NCI-H2029 treated with DMSO at 0.1 percent for 48 hours (cell line): ENCODE measurements around the gene SNAP25.

Experiments used
- DNase-seq: peaks from one replicate; lab custom pipeline; 2025; lab: John Stamatoyannopoulos, UW

SNAP25 gene

DNA sequence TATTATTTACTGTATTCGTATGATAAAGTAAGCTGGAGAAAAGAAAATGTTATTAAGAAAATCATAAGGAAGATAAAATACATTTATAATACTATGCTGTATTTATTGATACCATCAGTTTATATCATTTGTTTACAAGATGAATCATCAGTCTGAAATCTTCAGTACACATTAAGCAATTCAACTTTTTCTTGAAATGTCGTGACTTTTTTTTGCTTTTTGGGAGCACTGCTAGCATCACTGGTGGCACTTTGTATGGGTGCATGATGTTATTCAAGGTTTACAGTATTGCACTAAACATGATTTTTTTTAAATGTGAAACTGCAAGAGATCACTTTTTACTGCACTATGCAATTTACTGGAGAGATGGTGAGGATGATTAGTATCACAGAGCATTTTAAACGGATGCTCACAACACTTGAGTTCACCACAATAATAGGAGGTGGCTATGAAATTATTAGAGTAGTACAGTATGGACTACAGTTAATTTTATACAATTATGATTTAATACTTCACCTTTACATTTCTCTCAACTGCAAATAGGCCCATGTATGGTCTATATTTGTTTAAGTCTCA, 85.9 kb downstream of the SNAP25 start:
- no peak for DNase-seq

DNA sequence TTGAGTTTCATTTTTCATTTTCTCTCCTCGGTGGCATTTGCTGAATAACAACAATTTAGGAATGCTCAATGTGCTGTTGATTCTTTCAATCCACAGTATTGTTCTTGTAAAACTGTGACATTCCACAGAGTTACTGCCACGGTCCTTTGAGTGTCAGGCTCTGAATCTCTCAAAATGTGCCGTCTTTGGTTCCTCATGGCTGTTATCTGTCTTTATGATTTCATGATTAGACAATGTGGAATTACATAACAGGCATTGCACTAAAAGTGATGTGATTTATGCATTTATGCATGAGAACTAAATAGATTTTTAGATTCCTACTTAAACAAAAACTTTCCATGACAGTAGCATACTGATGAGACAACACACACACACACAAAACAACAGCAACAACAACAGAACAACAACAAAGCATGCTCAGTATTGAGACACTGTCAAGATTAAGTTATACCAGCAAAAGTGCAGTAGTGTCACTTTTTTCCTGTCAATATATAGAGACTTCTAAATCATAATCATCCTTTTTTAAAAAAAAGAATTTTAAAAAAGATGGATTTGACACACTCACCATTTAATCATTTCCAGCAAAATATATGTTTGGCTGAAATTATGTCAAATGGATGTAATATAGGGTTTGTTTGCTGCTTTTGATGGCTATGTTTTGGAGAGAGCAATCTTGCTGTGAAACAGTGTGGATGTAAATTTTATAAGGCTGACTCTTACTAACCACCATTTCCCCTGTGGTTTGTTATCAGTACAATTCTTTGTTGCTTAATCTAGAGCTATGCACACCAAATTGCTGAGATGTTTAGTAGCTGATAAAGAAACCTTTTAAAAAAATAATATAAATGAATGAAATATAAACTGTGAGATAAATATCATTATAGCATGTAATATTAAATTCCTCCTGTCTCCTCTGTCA, 88.1 kb downstream of the SNAP25 start:
- no peak for DNase-seq

GRCh38 chr20:10307359-10307735, 88.7 kb downstream of the SNAP25 start:
- no peak for DNase-seq

DNA sequence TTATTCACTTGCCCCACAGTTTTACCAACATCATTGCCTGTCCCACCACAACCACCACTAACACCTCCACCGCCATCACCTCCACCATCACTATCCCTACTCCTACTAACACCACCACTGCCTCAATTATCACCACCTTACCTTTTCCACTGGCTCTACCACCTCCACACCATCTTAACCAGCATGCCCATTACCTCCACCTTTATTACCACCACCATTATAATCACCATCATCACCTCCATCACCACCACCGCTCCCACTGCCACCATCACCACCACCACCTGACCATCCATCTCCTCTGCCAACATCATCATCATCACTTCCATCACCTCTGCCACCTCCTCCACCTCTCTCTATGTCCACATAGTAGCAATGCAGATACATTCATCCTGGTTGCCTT, 90.0 kb downstream of the SNAP25 start:
- no peak for DNase-seq

DNA sequence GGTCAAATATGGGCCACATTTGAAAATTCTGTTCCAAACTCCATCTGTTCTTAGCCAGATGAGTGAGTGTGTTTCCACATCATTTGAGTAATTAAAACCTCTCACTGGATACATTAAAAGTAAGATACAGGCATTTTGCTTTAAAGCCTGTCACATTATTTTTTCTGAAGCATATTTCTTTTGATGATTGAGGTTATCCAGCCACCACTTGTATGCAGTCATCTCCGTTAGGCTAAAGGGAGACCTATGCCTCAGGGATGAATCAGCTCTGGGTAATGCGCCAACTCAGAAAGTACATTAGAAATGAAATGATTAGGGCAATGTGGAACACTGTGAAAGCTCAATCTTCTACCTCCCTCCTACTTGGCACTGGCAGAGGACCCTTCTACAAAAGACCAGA, 90.7 kb downstream of the SNAP25 start:
- DNase-seq = no peak

DNA sequence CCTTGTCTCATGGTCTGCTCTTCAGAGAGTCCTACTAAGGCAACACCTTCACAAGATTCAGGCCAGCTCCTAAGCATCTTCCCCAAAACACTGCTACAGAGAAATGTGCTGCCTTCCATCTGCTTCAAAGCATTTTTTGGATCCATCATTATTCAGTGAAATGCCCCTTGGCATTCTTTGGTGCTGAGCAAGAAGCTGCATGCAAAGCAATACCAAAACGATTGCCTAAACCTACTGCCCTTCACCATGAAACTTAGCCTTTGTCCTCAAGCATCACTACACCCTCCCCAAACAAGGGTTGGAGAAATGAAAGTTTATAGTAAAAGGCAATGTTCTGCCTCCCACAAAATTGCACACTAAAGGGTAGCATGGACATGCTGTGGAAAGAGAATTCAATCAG, 93.5 kb downstream of the SNAP25 start:
- no peak for DNase-seq

- DNase-seq = no peak
Measured at GRCh38 chr20:10313215-10313614, 94.6 kb downstream of the SNAP25 start.

DNA sequence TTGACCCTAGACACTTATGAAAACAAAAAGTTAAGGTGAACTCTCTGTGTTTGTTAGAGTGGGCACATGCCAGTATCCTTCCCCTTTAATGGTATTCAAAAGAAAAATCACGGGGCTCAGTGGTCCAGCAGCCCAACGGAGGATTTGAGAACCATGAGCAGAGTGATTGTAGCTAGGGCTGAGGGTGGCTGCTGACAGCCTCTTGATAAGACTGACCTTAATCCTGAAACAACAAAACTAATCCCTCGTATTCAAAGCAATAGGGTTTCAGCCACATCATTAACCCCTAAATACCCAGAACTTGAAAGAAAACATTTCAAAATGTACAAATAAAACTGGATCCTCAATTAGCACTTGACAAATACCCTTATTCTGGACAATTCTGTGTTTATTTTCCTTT, 95.1 kb downstream of the SNAP25 start:
- no peak for DNase-seq

DNA sequence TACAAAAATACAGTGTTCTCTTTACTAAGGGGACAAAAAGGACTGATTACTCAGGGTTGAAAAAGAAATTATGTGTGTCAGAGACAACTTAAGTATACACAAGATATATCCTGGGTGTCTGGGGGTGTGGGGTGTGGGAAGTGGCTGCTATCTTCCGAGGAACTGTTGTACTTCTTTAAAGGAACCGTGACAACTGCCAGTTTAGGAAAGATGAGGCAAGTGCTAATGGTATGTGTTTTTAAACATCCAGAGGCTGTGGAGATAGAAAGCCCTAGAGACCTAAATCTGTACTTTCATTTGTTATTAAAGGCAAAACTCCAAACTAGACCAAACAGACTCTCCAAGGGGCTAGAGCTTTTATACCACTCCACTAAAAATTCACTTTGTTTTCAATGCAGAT, 95.6 kb downstream of the SNAP25 start:
- DNase-seq = no peak

GRCh38 chr20:10315138-10315537, 96.5 kb downstream of the SNAP25 start:
- no peak for DNase-seq

- no peak for DNase-seq
Measured at GRCh38 chr20:10316582-10316981, 98.0 kb downstream of the SNAP25 start.

- DNase-seq = no peak
Measured at GRCh38 chr20:10318291-10319024, 99.8 kb downstream of the SNAP25 start.

DNA sequence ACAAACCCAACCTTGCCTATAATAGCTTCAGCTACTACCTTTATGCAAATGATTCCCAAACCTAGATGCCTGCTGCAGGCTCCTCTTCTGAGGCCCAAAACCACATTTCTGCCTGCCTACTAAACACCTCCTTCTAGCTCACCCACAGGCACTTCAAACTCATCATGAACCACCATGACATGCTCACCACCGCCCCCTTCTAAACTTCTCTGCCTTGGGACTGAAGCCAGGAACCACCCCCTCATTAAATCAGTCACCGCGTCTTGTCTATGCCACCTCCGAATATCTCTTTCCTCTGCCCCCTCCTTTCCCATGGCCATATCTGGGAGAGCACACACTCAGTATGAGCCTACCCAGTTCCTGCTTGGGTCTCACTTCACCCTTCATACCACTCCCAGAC, 101.2 kb downstream of the SNAP25 start:
- DNase-seq = no peak

- DNase-seq = no peak
Measured at GRCh38 chr20:10321138-10321717, 102.6 kb downstream of the SNAP25 start.

DNA sequence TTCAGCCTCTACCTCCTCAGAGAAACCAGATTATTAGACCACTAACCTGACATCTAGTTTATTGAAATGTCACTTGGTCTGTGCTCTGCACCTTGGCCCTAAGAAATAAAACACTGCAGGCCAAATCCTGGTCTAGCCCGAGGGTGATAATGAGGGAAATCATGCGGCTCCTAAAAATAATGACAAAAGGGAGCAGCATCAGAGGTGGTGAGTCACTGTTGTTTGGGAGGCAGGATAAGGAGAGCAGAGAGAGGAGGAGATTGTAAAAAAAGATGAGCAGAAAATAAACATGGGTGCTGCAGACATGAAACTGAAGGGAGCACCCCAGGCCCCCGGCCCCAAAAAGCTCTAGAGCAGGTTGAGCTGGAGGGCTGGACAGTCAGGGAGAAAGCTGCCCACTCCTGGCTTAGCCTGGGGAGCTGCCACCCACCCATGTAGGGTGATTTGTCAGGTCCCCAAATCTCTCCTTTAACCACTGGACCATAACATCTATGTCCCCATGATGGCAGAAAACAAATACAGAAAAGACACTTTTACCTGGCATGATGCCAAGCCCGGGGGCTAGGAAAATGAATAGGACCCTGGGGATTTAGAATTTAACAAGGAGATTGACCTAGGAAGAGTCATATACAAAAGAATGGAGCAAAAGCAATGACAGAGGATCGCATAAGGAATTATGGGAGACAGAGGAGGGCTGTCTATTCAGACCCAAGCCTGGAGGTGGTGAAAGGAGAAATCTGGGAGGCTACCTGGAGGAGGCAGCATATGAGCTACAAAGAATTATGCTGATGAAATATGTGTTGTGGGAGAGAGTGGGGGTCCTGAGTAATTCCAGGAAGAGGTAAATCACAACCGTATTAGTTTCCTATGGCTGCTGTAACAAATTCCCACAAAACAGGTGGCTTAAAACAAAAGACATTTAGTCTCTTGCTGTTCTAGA, 103.7 kb downstream of the SNAP25 start:
- no peak for DNase-seq

- DNase-seq = no peak
Measured at GRCh38 chr20:10323729-10324128, 105.1 kb downstream of the SNAP25 start.

GRCh38 chr20:10324198-10324847, 105.7 kb downstream of the SNAP25 start:
- DNase-seq = no peak

DNA sequence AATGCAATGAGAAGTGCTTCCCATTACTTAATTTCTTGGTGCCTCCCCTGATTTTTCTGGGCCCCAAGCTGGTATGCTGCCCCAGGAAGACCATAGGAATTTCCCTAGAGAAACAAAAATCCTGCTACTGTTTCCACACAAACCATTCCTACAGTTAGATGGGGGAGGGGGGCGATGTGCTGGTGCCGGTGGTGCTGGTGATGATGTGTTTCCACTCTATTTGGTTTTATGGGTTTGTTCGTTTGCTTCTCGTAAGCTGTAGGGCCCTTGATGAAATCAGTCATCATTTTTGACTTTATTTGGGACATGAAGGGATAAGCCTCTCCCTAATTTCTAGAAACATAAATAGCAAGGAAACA, 110.2 kb downstream of the SNAP25 start:
- peak; percentile 7 for DNase-seq

DNA sequence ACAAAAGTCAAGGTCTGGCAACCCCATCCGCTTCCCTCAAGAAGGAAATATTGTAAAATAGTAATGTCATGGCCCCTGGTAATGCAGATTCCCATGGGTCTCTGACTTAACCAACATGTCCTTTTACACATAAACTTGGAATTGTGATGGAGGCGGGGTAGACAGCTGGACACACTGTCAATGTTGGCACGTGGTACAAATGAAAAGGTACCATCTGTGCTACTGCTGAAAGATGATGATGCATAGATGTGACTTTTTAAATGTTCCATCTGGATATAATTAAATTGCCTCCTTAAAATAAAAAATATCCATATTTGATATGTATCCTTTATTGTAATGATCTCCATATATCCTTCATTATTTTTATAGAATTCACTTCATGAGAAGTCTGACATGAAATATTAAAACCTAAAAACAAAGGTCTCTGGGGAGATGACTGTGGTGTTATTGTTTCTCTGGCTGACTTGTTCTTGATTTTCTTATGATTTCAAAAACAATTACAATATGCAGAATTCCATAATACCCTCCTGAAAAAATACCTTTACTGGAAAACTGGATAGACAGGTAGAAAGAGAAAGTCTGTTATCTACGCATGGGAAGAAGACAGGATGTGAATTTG, 110.9 kb downstream of the SNAP25 start:
- DNase-seq = no peak

GRCh38 chr20:10330071-10330470, 111.4 kb downstream of the SNAP25 start:
- no peak for DNase-seq
